Lower lobe of right lung (tissue), 2 donors: ENCODE measurements around the gene AP1S2. TPM values are rescaled to one million over a fixed set of nuclear protein-coding genes. Genes with fewer than 3 reads are reported as not detected.

ENCODE experiments used
- ATAC-seq, 2 donors: fragments of 200-7000 bp; cut with Tn5 transposase; one replicate each; pipeline ENCODE4 v1.9.1; 2020 to 2022; ENCODE audit warnings: mild to moderate bottlenecking in 2 of 2, moderate library complexity in 2 of 2
- DNase-seq: peaks from one replicate; pipeline ENCODE4 v3.0.0-alpha.2; 2020
- H3K27ac ChIP-seq: fragments of 200-600 bp; one replicate; pipeline ENCODE4 v1.8.0; 2022
- H3K27me3 ChIP-seq: fragments of 200-600 bp; one replicate; pipeline ENCODE4 v1.8.0; 2022; ENCODE audit warnings: low read depth
- H3K36me3 ChIP-seq: fragments of 200-600 bp; one replicate; pipeline ENCODE4 v1.8.0; 2022; ENCODE audit warnings: mild to moderate bottlenecking
- H3K4me1 ChIP-seq: fragments of 200-600 bp; one replicate; pipeline ENCODE4 v1.8.0; 2022
- H3K4me3 ChIP-seq: fragments of 200-600 bp; one replicate; pipeline ENCODE4 v1.8.0; 2022; ENCODE audit warnings: mild to moderate bottlenecking
- H3K9me3 ChIP-seq: fragments of 200-600 bp; one replicate; pipeline ENCODE4 v1.8.0; 2022
- intact Hi-C: fragments of 100-400 bp; cut with DNase I; formaldehyde crosslinking; loops from one replicate; pipeline ENCODE4 v1.11.0; 2022
- total RNA-seq: library from RNA; stranded (reverse); fragmentation: NEBNext Ultra II Directional; extraction: Animal tissue kit (Norgen Biotek cat#: 25700); gene quantifications from one replicate; pipeline ENCODE4 v1.2.1, GENCODE V29; 2021
- TF ChIP-seq, protein P1 (sequence below): fragments of 200-600 bp; IDR thresholded peaks from one replicate; pipeline ENCODE4 v1.8.0; 2022; ENCODE audit warnings: antibody characterized with exemption, mild to moderate bottlenecking
- donor health status: DM: no; HTN: yes; CAD: no; lungs with severe emphysema.

The AP1S2 gene
- total RNA-seq, 1 donor from 2014 or later = 38.5 TPM

DNA sequence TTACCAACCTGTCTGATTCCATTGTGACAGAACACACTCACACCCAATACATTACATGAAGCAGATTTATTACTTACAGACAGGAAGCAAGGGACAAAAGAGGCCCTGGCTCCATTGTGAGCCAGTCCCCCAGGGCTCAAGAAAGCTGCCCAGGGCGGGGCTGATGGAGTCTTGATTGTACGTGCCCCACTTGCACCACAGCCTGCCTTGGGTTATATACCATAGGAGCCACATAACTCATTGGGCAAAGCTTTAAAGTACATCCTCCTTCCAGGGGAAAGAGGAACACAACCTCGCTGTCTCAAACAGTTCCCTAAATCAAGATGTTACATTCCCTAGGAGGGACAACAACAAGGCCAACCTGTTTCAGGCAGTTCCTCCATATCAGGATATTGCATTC lies 67.7 kb downstream of the AP1S2 start:
- peaks cover 14% of the 10 kb centered on the region for H3K36me3 ChIP-seq
- no peak overlapping the region for H3K27ac ChIP-seq
- no peak overlapping the region for H3K4me3 ChIP-seq
- H3K27me3 ChIP-seq = no peaks in the 10 kb centered on the region
- TF ChIP-seq, protein P1, sequence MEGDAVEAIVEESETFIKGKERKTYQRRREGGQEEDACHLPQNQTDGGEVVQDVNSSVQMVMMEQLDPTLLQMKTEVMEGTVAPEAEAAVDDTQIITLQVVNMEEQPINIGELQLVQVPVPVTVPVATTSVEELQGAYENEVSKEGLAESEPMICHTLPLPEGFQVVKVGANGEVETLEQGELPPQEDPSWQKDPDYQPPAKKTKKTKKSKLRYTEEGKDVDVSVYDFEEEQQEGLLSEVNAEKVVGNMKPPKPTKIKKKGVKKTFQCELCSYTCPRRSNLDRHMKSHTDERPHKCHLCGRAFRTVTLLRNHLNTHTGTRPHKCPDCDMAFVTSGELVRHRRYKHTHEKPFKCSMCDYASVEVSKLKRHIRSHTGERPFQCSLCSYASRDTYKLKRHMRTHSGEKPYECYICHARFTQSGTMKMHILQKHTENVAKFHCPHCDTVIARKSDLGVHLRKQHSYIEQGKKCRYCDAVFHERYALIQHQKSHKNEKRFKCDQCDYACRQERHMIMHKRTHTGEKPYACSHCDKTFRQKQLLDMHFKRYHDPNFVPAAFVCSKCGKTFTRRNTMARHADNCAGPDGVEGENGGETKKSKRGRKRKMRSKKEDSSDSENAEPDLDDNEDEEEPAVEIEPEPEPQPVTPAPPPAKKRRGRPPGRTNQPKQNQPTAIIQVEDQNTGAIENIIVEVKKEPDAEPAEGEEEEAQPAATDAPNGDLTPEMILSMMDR = no peak
- DNase-seq = peak; percentile 52
- peak in 1 of 2 donors; percentile 52 for ATAC-seq
- peaks cover 6% of the 10 kb centered on the region for H3K4me1 ChIP-seq
- intact Hi-C loops = no loop called here
- no peaks in the 10 kb centered on the region for H3K9me3 ChIP-seq

DNA sequence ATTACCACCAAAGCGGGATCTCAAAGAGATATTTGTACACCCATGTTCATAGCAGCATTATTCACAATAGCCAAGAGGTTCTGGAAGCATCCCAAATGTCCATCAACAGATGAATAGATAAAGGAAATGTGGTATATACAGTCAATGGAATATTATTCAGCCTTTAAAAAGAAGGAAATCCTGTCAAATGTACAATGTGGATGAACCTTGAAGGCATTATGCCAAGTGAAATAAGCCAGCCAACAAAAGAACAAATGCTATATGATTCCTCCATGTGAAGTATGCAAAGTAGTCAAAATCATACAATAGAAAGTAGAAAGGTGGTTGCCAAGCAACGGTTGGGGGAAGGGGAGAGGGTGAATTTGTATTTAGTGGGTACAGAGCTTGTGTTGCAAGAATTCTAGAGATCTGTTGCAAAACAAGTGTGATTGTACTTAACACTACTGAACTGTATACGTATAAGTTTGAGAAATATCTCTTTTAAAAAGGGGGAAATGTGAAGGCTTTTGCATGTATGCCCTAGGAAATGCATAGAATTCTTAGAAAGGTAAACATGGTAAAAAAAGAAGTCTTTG lies 69.3 kb downstream of the AP1S2 start:
- H3K9me3 ChIP-seq = no peaks in the 10 kb centered on the region
- H3K4me1 ChIP-seq = no peaks in the 10 kb centered on the region
- TF ChIP-seq, protein P1 = no peak
- no peaks in the 10 kb centered on the region for H3K27me3 ChIP-seq
- H3K4me3 ChIP-seq = no peak overlapping the region
- DNase-seq (no peak), ATAC-seq (no peak)
- H3K27ac ChIP-seq = no peak overlapping the region
- intact Hi-C loops = no loop called here
- H3K36me3 ChIP-seq = peaks cover 26% of the 10 kb centered on the region

DNA sequence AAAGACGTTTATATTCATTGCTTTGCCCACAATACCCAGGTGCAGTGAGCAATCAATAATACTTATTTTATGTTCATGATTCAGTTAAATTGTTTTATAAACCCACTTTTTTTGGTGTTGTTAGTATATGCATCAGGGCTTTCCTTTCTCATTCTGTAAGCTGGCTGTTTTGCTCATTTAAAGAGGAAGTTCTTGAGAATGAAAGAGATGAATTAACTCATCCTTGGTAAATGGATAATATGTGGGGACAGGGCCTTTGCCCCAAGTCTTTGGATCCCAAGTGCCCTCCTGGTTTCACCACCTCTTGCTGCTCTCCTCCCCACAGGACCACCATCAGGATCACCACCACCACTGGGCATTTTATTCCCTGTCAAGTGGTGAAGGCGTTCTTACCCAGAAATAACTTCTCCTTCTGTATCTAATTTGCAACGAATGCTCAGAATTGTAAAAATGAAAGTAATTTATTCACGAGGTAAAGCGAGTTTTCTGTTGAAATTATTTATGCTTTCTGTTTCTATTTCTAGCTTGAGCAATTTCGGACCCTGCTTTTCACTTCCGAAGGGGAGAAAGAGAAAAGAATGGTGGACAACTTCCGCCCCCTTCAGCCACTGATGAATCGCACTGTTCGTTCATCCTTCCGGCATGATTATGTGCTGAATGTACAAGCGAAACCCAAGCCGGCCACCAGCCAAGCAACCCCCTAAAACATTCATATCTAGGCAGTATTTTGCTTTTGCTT lies 72.5 kb downstream of the AP1S2 start:
- intact Hi-C loops = no loop called here
- Histone ChIP-seq H3K36me3 (peaks cover 38% of the 10 kb centered on the region), H3K9me3 (no peaks in the 10 kb centered on the region), H3K4me3 (peak overlapping the region; percentile 24), H3K27me3 (no peaks in the 10 kb centered on the region), H3K27ac (peak overlapping the region; percentile 56), H3K4me1 (no peaks in the 10 kb centered on the region)
- ATAC-seq = no peak
- TF ChIP-seq, protein P1 = no peak
- no peak for DNase-seq

Other genes with a start within 250 kb of the AP1S2 start
- 0.38 TPM for gene CLTRN, start 190.0 kb downstream of the AP1S2 start, total RNA-seq
- 12.6 TPM for gene CA5B, start 116.5 kb downstream of the AP1S2 start, total RNA-seq
- 11.3 TPM for gene ZRSR2, start 64.3 kb downstream of the AP1S2 start, total RNA-seq